Astrocyte of the cerebellum (primary cell): ENCODE results near the gene FGF11.

Experiments used
- DNase-seq: peaks from one replicate; pipeline ENCODE4 v3.0.0-alpha.2; 2011; ENCODE audit warnings: low read depth
- H3K4me3 ChIP-seq: 2 replicates; pipeline ENCODE4 v1.5.1; 2011; ENCODE audit warnings: mild to moderate bottlenecking, low read depth, low read length, moderate library complexity
- CTCF ChIP-seq: IDR thresholded peaks from 2 replicates; pipeline ENCODE4 v1.5.1; 2012; ENCODE audit warnings: low read length, low read depth, moderate library complexity, mild to moderate bottlenecking; ENCODE audit errors: missing control alignments
- in situ Hi-C: cut with HindIII; loops from 2 replicates; pipeline ENCODE4 v1.10.0; 2017; ENCODE audit warnings: low sequenced_read_pairs

FGF11 gene

DNA sequence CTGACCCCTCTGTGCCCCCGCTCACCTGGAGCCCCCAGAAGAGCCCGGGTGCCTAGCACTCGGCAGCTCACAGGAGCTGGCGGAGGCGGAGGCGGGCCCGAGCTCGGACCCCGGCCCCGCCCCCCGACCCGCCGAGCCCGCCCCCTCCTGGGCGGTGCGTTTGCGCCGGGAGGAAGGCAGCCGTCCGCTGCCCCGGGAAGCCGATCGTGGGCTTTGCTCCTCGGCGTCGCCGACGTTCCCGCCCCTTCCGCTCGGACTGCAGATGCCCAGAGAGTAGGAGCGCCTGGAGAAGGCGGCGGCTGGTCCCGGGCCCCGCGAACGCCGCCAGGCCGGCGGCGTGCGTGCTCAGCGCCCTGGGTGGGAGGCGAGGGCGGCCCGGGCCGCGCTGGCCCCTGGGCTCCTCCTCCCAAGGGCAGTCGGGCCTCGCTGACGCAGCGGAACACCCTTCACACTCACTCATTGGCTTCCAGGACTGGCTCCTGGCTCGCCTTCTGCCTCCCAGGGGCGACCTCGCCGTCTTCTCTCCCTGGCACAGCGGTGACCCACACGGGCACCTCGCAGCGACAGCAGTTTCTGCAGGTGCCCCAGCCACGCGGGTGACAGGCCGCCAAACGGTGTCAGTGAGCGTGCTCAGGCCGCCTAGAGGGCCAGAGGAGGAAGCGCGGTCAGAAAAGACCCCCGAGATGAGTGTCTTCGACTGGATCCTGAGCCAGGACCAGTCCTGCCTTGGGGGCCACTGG, 44.7 kb upstream of the FGF11 start, which contains the start of gene PLSCR3:
TSS of gene PLSCR3 (minus strand) at position 74 of the 740 bp plus-strand sequence. CDS start 415 bp downstream, outside the sequence.
- H3K4me3 ChIP-seq = peak within 1 kb of the TSS; percentile 70
- DNase-seq = peak; percentile 48
- peak; percentile 57 for TF ChIP-seq CTCF
- in situ Hi-C loops = no loop called here

DNA sequence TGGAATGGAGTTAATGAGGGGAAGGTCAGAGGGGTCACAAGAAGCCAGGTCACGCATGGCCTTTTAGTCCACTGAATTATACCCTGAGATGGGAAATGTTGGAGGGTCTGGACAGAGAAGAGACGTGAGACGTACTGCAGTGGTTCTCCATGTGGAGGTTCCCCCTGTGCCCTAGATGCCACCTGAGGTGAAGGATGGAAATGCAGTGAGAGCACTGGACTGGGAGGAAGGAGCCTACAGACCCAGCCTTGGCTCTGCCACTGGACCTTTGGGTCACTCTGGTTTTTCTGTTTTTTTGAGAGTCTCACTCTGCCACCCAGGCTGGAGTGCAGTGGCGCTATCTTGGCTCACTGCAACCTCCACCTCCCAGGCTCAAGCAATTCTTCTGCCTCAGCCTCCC, 43.2 kb upstream of the FGF11 start:
- no peak overlapping the region for H3K4me3 ChIP-seq
- TF ChIP-seq CTCF = no peak
- in situ Hi-C loops = no loop called here
- DNase-seq = no peak

GRCh38 chr17:7398612-7399011, 40.7 kb upstream of the FGF11 start:
- in situ Hi-C loops = no loop called here
- TF ChIP-seq CTCF = no peak
- H3K4me3 ChIP-seq = no peak overlapping the region
- no peak for DNase-seq

- DNase-seq = no peak
- in situ Hi-C loops = no loop called here
- no peak for TF ChIP-seq CTCF
- peak overlapping the region; percentile 72 for H3K4me3 ChIP-seq
Measured at GRCh38 chr17:7403043-7403726, 36.1 kb upstream of the FGF11 start.

DNA sequence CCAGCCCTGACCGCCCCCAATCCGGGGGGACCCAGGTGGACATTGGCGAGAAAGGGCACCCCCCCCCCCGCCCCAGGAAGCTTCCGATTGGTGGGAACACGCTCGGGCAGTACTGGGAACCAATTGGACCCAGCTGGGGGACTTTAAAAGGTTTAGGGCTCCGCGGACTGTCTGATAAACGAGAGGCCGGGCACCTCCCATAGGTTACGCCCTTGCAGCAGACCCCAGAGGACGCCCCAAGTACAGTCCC, 35.7 kb upstream of the FGF11 start:
- TF ChIP-seq CTCF = no peak
- in situ Hi-C loops = no loop called here
- no peak for DNase-seq
- H3K4me3 ChIP-seq = peak overlapping the region; percentile 72

DNA sequence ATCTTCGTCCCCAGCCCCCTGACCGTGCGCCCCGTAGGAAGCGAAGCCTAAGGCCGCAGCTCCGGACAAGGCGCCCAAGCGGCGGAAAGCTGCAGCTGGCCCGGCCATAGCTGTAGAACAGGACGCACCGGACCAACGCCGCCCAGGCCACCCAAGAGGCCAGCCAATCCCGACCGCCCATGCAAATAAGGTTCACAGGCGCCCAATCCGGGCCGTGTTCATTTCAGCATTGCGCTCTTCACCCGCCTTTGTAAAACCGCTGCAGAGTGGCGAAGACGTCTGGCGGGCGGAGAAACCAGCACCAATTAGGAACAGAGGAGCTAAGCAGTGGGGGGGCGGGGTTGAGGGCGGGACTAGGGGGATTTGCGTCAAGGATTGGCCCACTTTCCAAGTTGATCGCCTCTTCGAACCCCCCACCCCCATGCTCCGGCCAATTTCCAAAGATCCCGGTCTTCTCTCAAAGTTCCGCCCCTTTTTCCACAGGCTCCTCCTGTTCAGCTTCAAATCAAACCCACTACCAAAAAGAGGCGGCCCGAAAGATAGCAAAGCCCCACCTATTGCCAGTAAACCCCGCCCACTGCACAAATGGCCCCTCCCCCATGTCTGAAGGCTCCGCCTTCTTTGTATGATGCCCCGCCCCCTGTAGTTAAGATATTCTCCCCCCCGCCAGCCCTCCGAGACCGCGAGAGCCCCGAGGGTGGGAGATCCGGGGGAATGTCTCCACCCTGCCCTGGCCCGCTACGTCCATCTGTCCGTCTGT, 35.2 kb upstream of the FGF11 start, which contains the start of gene TMEM256:
TSS of gene TMEM256 (minus strand) at position 121 of the 760 bp plus-strand sequence. CDS start at position 108, 13 bp downstream.
- DNase-seq = peak; percentile 99
- TF ChIP-seq CTCF = no peak
- H3K4me3 ChIP-seq = peak within 1 kb of the TSS; percentile 72
- in situ Hi-C loops = no loop called here
